Esophagus muscularis mucosa (tissue), 4 donors: ENCODE data around the gene OR4E2. TPM values are rescaled to one million over a fixed set of nuclear protein-coding genes. Genes with fewer than 3 reads are reported as not detected.

Source experiments
- DNase-seq: peaks from one replicate; pipeline ENCODE4 v3.0.0-alpha.2; 2017; ENCODE audit errors: extremely low spot score
- H3K27ac ChIP-seq, 4 donors: fragments of 200-600 bp; sonication (generic); replicated peaks in 1 of 4; 1 replicate in 3 of 4; 2 replicates in 1 of 4; pipeline ENCODE4 v1.5.1; 2016 to 2019; ENCODE audit warnings: mild to moderate bottlenecking in 1 of 4
- H3K27me3 ChIP-seq, 4 donors: fragments of 200-600 bp; sonication (generic); one replicate each; pipeline versions ENCODE4 v1.5.1 to v1.6.0; 2016 to 2019
- H3K36me3 ChIP-seq, 4 donors: fragments of 200-600 bp; sonication (generic); one replicate each; pipeline ENCODE4 v1.5.1; 2016 to 2019
- H3K4me1 ChIP-seq, 4 donors: fragments of 200-600 bp; sonication (generic); one replicate each; pipeline ENCODE4 v1.5.1; 2016 to 2019
- H3K4me3 ChIP-seq, 4 donors: fragments of 200-600 bp; sonication (generic); 1 replicate in 2 of 4; 2 replicates in 2 of 4; pipeline ENCODE4 v1.5.1; 2016 to 2019; ENCODE audit warnings: mild to moderate bottlenecking in 4 of 4, moderate library complexity in 1 of 4
- H3K9me3 ChIP-seq, 4 donors: fragments of 200-600 bp; sonication (generic); 1 replicate in 3 of 4; 2 replicates in 1 of 4; pipeline ENCODE4 v1.5.1; 2016 to 2019
- CTCF ChIP-seq, 3 experiments: fragments of 200-600 bp in 2 of 3; fragments of 450-650 bp in 1 of 3; sonication (generic) in 2 of 3; IDR thresholded peaks; one replicate each; pipeline ENCODE4 v1.5.1; 2017 to 2019; ENCODE audit warnings: antibody characterized with exemption in 3 of 3, mild to moderate bottlenecking in 2 of 3, moderate library complexity in 1 of 3
- EP300 ChIP-seq: sonication (generic); formaldehyde crosslinking; IDR thresholded peaks from one replicate; pipeline ENCODE4 v1.6.1; 2017; ENCODE audit warnings: antibody characterized with exemption
- POLR2A ChIP-seq: fragments of 450-650 bp; IDR thresholded peaks from one replicate; pipeline ENCODE4 v1.6.1; 2017; ENCODE audit warnings: antibody characterized with exemption, moderate library complexity, mild to moderate bottlenecking, low read depth
- POLR2AphosphoS5 ChIP-seq, 2 donors: sonication (generic); formaldehyde crosslinking; IDR thresholded peaks; one replicate each; pipeline ENCODE4 v1.6.1; 2017; ENCODE audit warnings: antibody characterized with exemption in 2 of 2
- WGBS: methylation state at CpG from one replicate; pipeline ENCODE4 v1.1.5; 2018; 5-methylcytosine and 5-hydroxymethylcytosine counted together
- intact Hi-C: fragments of 100-400 bp; cut with DNase I; formaldehyde crosslinking; loops from one replicate; pipeline ENCODE4 v1.15.1; 2023
- small RNA-seq, 3 donors: library from RNA; depleted of rRNA; stranded (forward); fragments of <200 nt; gene quantifications; one replicate each; pipeline ENCODE3, GENCODE V24; 2016
- total RNA-seq, 4 donors: library from RNA; depleted of rRNA; stranded (reverse); fragments of >200 nt; gene quantifications; one replicate each; pipeline versions ENCODE4 v1.1.0 to v1.2.1, GENCODE V29; 2016

Gene OR4E2
- total RNA-seq, 4 donors from 2014 or later = not detected

- Histone ChIP-seq H3K27ac (no peak overlapping the region), H3K36me3 (no peaks in the 10 kb centered on the region), H3K4me3 (no peak overlapping the region), H3K27me3 (no peaks in the 10 kb centered on the region), H3K9me3 (peaks cover 0 to 5% (median 0%) of the 10 kb centered on the region in 4 donors), H3K4me1 (no peaks in the 10 kb centered on the region)
- WGBS = 75% methylated on average over 2 of the region's 2 CpGs
- no peak for DNase-seq
- intact Hi-C loops = no loop called here
- no peak for TF ChIP-seq POLR2A
- TF ChIP-seq POLR2AphosphoS5 (IDR thresholded peaks at IDR 0.05) = no peak
- no peak for TF ChIP-seq CTCF (IDR thresholded peaks at IDR 0.05)
- no peak for TF ChIP-seq EP300
Observed at GRCh38 chr14:21712036-21712435, 58.4 kb downstream of the OR4E2 start.

- no peak for DNase-seq
- H3K9me3 ChIP-seq = no peaks in the 10 kb centered on the region
- H3K27me3 ChIP-seq = no peaks in the 10 kb centered on the region
- no peak overlapping the region for H3K27ac ChIP-seq
- H3K4me3 ChIP-seq = no peak overlapping the region
- 76% methylated on average over 6 of the region's 6 CpGs for WGBS
- intact Hi-C loops = no loop called here
- H3K4me1 ChIP-seq = no peaks in the 10 kb centered on the region
- no peak for TF ChIP-seq CTCF (IDR thresholded peaks at IDR 0.05)
- TF ChIP-seq EP300 = no peak
- no peak for TF ChIP-seq POLR2AphosphoS5 (IDR thresholded peaks at IDR 0.05)
- no peak for TF ChIP-seq POLR2A
- H3K36me3 ChIP-seq = no peaks in the 10 kb centered on the region
Observed at GRCh38 chr14:21714318-21714929, 60.8 kb downstream of the OR4E2 start.

Small RNA genes within 50 kb of the gene (small RNA-seq; reads per million reads assigned to genes)
- 0 reads per million in 3 donors for gene AC243972.3

Other genes with a start within 250 kb of the OR4E2 start
- gene CHD8, start 197.7 kb upstream of the OR4E2 start, total RNA-seq = 10 to 100 TPM; 45.6 to 64.3 (median 55.0) TPM
- 10 to 100 TPM; 26.2 to 41.0 (median 28.3) TPM for gene RAB2B, start 176.9 kb upstream of the OR4E2 start, total RNA-seq
- gene TOX4, start 176.6 kb upstream of the OR4E2 start, total RNA-seq = 10 to 100 TPM; 42.6 to 81.2 (median 49.1) TPM
- 10 to 100 TPM; 40.6 to 64.4 (median 48.0) TPM for gene METTL3, start 142.5 kb upstream of the OR4E2 start, total RNA-seq
- gene SALL2, start 127.5 kb upstream of the OR4E2 start, total RNA-seq = 10 to 100 TPM in 3 of 4 donors, 1 to 10 TPM in 1; 8.3 to 21.6 (median 15.2) TPM
- gene OR10G3, start 73.8 kb upstream of the OR4E2 start, total RNA-seq = not detected
- gene OR10G2, start 18.9 kb upstream of the OR4E2 start, total RNA-seq = not detected
- not detected for gene OR4E1, start 20.0 kb downstream of the OR4E2 start, total RNA-seq